GM23338 (cell line): ENCODE data around the gene PPBP. TPM values are rescaled to one million over a fixed set of nuclear protein-coding genes. Genes with fewer than 3 reads are reported as not detected.

ENCODE experiments used
- ATAC-seq: fragments of 200-7000 bp; cut with Tn5 transposase; 3 replicates; pipeline ENCODE4 v1.9.1; 2020
- DNase-seq: peaks from one replicate; pipeline ENCODE4 v3.0.0-alpha.2; 2015; ENCODE audit warnings: low spot score
- H2AFZ ChIP-seq: fragments of 200-600 bp; sonication (generic); 2 replicates; pipeline ENCODE4 v1.8.0; 2016; ENCODE audit warnings: antibody characterized with exemption, mild to moderate bottlenecking, moderate library complexity
- H3F3A ChIP-seq: fragments of 200-600 bp; sonication (generic); replicated peaks from 2 replicates; pipeline ENCODE4 v1.8.0; 2017; ENCODE audit warnings: antibody characterized with exemption, mixed run types, low read depth
- H3K27ac ChIP-seq: fragments of 200-600 bp; sonication (generic); 2 replicates; pipeline ENCODE4 v1.6.1; 2016; ENCODE audit warnings: low read depth
- H3K27me3 ChIP-seq: fragments of 200-600 bp; sonication (generic); 2 replicates; pipeline ENCODE4 v1.8.0; 2016; ENCODE audit warnings: mild to moderate bottlenecking, mixed run types, moderate library complexity; ENCODE audit not compliant: insufficient read depth
- H3K36me3 ChIP-seq: fragments of 200-600 bp; sonication (generic); 2 replicates; pipeline ENCODE4 v1.8.0; 2016; ENCODE audit warnings: mild to moderate bottlenecking; ENCODE audit not compliant: insufficient read depth
- H3K4me1 ChIP-seq: fragments of 200-600 bp; sonication (generic); 2 replicates; pipeline ENCODE4 v1.8.0; 2016; ENCODE audit warnings: mild to moderate bottlenecking, moderate library complexity; ENCODE audit not compliant: insufficient read depth
- H3K4me2 ChIP-seq: fragments of 200-600 bp; sonication (generic); 2 replicates; pipeline ENCODE4 v1.7.1; 2017; ENCODE audit warnings: mixed run types
- H3K4me3 ChIP-seq: fragments of 200-600 bp; sonication (generic); 2 replicates; pipeline ENCODE4 v1.6.1; 2016; ENCODE audit warnings: mixed run types
- H3K79me2 ChIP-seq: fragments of 200-600 bp; sonication (generic); replicated peaks from 2 replicates; pipeline ENCODE4 v1.8.0; 2017; ENCODE audit warnings: mild to moderate bottlenecking; ENCODE audit not compliant: insufficient read depth
- H3K9me2 ChIP-seq: fragments of 200-600 bp; sonication (generic); 2 replicates; pipeline ENCODE4 v1.8.0; 2017; ENCODE audit not compliant: insufficient read depth
- H4K20me1 ChIP-seq: fragments of 200-600 bp; sonication (generic); replicated peaks from 2 replicates; pipeline ENCODE4 v1.8.0; 2017; ENCODE audit warnings: mild to moderate bottlenecking; ENCODE audit not compliant: insufficient read depth
- H3K27ac Mint-ChIP-seq: 2 replicates; pipeline ENCODE4 v1.8.0; 2020; ENCODE audit warnings: inconsistent platforms, mild to moderate bottlenecking, moderate library complexity, mixed read lengths
- H3K27me3 Mint-ChIP-seq: 3 replicates; pipeline ENCODE4 v1.8.0; 2022; ENCODE audit warnings: low read depth, mild to moderate bottlenecking, moderate library complexity, mixed read lengths, inconsistent platforms; ENCODE audit not compliant: insufficient read depth, poor library complexity
- H3K36me3 Mint-ChIP-seq: 3 replicates; pipeline ENCODE4 v1.8.0; 2021; ENCODE audit warnings: low read depth, mild to moderate bottlenecking, inconsistent platforms, moderate library complexity, mixed read lengths
- H3K4me1 Mint-ChIP-seq: 3 replicates; pipeline ENCODE4 v1.8.0; 2020; ENCODE audit warnings: mild to moderate bottlenecking, inconsistent platforms, mixed read lengths
- H3K4me3 Mint-ChIP-seq: 3 replicates; pipeline ENCODE4 v1.8.0; 2021; ENCODE audit warnings: moderate library complexity, mild to moderate bottlenecking, inconsistent platforms, mixed read lengths
- H3K9me3 Mint-ChIP-seq: 3 replicates; pipeline ENCODE4 v1.8.0; 2020; ENCODE audit warnings: moderate library complexity, mild to moderate bottlenecking, inconsistent platforms, mixed read lengths
- CREB1 ChIP-seq: fragments of 250-450 bp; sonication (Bioruptor Pico); IDR thresholded peaks from 2 replicates; pipeline ENCODE4 v1.5.0; 2020; ENCODE audit warnings: low read depth, mild to moderate bottlenecking, moderate library complexity
- EZH2 ChIP-seq: fragments of 200-600 bp; sonication (generic); IDR thresholded peaks from one replicate; pipeline ENCODE4 v1.8.0; 2017; ENCODE audit warnings: antibody characterized with exemption, mild to moderate bottlenecking, low read depth; ENCODE audit not compliant: unreplicated experiment
- EZH2phosphoT487 ChIP-seq: fragments of 200-600 bp; sonication (generic); IDR thresholded peaks from one replicate; pipeline ENCODE4 v1.8.1; 2018; ENCODE audit warnings: antibody characterized with exemption; ENCODE audit not compliant: unreplicated experiment
- JUNB ChIP-seq: IDR thresholded peaks from one replicate; pipeline ENCODE4 v1.6.1; 2016; ENCODE audit warnings: antibody characterized with exemption; ENCODE audit not compliant: unreplicated experiment
- POLR2AphosphoS5 ChIP-seq: IDR thresholded peaks from 2 replicates; pipeline ENCODE4 v1.6.1; 2016; ENCODE audit warnings: antibody characterized with exemption, low read depth
- REST ChIP-seq: IDR thresholded peaks from one replicate; pipeline ENCODE4 v1.6.1; 2018; ENCODE audit warnings: antibody characterized with exemption; ENCODE audit not compliant: unreplicated experiment
- STAT1 ChIP-seq: IDR thresholded peaks from one replicate; pipeline ENCODE4 v1.6.1; 2016; ENCODE audit warnings: antibody characterized with exemption; ENCODE audit not compliant: unreplicated experiment
- ZNF114 ChIP-seq: fragments of 250-450 bp; sonication (Bioruptor Pico); IDR thresholded peaks from 2 replicates; pipeline ENCODE4 v1.5.0; 2020; ENCODE audit warnings: mild to moderate bottlenecking, moderate library complexity
- ZNF331 ChIP-seq: fragments of 250-450 bp; sonication (Bioruptor Pico); IDR thresholded peaks from 2 replicates; pipeline ENCODE4 v1.5.0; 2020; ENCODE audit warnings: low read depth, mild to moderate bottlenecking, moderate library complexity
- polyA plus RNA-seq: library from polyadenylated mRNA; unstranded; fragments of >200 nt; fragmentation: Nextera tagmentation; extraction: Ambion mirVana; gene quantifications from 2 replicates; pipeline ENCODE4 v1.2.1, GENCODE V29; 2016
- total RNA-seq: library from RNA; depleted of rRNA; stranded (reverse); fragments of >200 nt; shearing (Covaris generic); gene quantifications from 2 replicates; pipeline ENCODE4 v1.2.3, GENCODE V29; 2014
- TF ChIP-seq, protein P1 (sequence below), 2 experiments: fragments of 200-600 bp in 1 of 2; sonication (generic) in 1 of 2; conservative IDR thresholded peaks; 2 replicates each; pipeline versions ENCODE4 v1.5.1 to v1.6.1; 2016 to 2017; ENCODE audit warnings: antibody characterized with exemption in 2 of 2, low read depth in 2 of 2, mild to moderate bottlenecking in 2 of 2, moderate library complexity in 1 of 2
- TF ChIP-seq, protein P2 (sequence below): IDR thresholded peaks from 2 replicates; pipeline ENCODE4 v1.6.1; 2016; ENCODE audit warnings: antibody characterized with exemption

Gene PPBP
- total and polyA plus RNA-seq, 2 experiments from 2014 or later = 0.35 to 0.50 TPM

- no peaks in the 10 kb centered on the region for H3K9me2 ChIP-seq
- Mint-ChIP-seq H3K36me3 (no peaks in the 10 kb centered on the region; the same call in 2 of the 3 replicates), H3K4me3 (no peak overlapping the region), H3K27ac (no peak overlapping the region), H3K4me1 (peaks cover 13% of the 10 kb centered on the region; the same call in 2 of the 3 replicates), H3K9me3 (no peaks in the 10 kb centered on the region), H3K27me3 (no peaks in the 10 kb centered on the region)
- H3F3A ChIP-seq = no peaks in the 10 kb centered on the region
- peaks cover 11% of the 10 kb centered on the region; the same call in 1 of the 2 replicates for H3K4me1 ChIP-seq
- no peak overlapping the region for H3K4me3 ChIP-seq
- no peak overlapping the region for H3K27ac ChIP-seq
- no peak for TF ChIP-seq EZH2
- TF ChIP-seq ZNF114 = no peak
- TF ChIP-seq POLR2AphosphoS5 = no peak
- TF ChIP-seq ZNF331 (CRISPR knock-in tag) = no peak
- TF ChIP-seq JUNB = no peak
- TF ChIP-seq, protein P1, sequence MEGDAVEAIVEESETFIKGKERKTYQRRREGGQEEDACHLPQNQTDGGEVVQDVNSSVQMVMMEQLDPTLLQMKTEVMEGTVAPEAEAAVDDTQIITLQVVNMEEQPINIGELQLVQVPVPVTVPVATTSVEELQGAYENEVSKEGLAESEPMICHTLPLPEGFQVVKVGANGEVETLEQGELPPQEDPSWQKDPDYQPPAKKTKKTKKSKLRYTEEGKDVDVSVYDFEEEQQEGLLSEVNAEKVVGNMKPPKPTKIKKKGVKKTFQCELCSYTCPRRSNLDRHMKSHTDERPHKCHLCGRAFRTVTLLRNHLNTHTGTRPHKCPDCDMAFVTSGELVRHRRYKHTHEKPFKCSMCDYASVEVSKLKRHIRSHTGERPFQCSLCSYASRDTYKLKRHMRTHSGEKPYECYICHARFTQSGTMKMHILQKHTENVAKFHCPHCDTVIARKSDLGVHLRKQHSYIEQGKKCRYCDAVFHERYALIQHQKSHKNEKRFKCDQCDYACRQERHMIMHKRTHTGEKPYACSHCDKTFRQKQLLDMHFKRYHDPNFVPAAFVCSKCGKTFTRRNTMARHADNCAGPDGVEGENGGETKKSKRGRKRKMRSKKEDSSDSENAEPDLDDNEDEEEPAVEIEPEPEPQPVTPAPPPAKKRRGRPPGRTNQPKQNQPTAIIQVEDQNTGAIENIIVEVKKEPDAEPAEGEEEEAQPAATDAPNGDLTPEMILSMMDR (conservative IDR thresholded peaks at IDR 0.05; ENCODE audit: low read depth in 2 of 2) = no peak
- TF ChIP-seq STAT1 = no peak
- TF ChIP-seq EZH2phosphoT487 = no peak
- TF ChIP-seq, protein P2, sequence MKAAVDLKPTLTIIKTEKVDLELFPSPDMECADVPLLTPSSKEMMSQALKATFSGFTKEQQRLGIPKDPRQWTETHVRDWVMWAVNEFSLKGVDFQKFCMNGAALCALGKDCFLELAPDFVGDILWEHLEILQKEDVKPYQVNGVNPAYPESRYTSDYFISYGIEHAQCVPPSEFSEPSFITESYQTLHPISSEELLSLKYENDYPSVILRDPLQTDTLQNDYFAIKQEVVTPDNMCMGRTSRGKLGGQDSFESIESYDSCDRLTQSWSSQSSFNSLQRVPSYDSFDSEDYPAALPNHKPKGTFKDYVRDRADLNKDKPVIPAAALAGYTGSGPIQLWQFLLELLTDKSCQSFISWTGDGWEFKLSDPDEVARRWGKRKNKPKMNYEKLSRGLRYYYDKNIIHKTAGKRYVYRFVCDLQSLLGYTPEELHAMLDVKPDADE = no peak
- H2AFZ ChIP-seq = no peak overlapping the region
- ATAC-seq = no peak
- no peaks in the 10 kb centered on the region for H3K79me2 ChIP-seq
- H4K20me1 ChIP-seq = no peaks in the 10 kb centered on the region
- H3K27me3 ChIP-seq = no peaks in the 10 kb centered on the region
- no peak for DNase-seq
- no peak overlapping the region for H3K4me2 ChIP-seq
- no peaks in the 10 kb centered on the region for H3K36me3 ChIP-seq
Measured at GRCh38 chr4:74031576-74031975, 43.6 kb upstream of the PPBP start.

- no peaks in the 10 kb centered on the region for H3K27me3 ChIP-seq
- ATAC-seq = no peak
- Mint-ChIP-seq H3K4me3 (no peak overlapping the region), H3K4me1 (0 out of 3 replicates have a peak, but pooled peaks cover 2% of the 10 kb centered on the region), H3K27me3 (no peaks in the 10 kb centered on the region), H3K27ac (no peak overlapping the region), H3K9me3 (no peaks in the 10 kb centered on the region), H3K36me3 (no peaks in the 10 kb centered on the region)
- no peaks in the 10 kb centered on the region for H3K9me2 ChIP-seq
- no peaks in the 10 kb centered on the region for H3K36me3 ChIP-seq
- no peak overlapping the region for H3K27ac ChIP-seq
- H3K4me1 ChIP-seq = no peaks in the 10 kb centered on the region
- H3K4me3 ChIP-seq = no peak overlapping the region
- H3K79me2 ChIP-seq = no peaks in the 10 kb centered on the region
- H3K4me2 ChIP-seq = no peak overlapping the region
- no peaks in the 10 kb centered on the region for H4K20me1 ChIP-seq
- no peak for DNase-seq
- no peak overlapping the region for H2AFZ ChIP-seq
- H3F3A ChIP-seq = no peaks in the 10 kb centered on the region
- TF ChIP-seq, protein P1 (conservative IDR thresholded peaks at IDR 0.05; ENCODE audit: low read depth in 2 of 2) = no peak
- no peak for TF ChIP-seq CREB1 (CRISPR knock-in tag)
- no peak for TF ChIP-seq STAT1
- no peak for TF ChIP-seq POLR2AphosphoS5
- TF ChIP-seq REST = no peak
- TF ChIP-seq ZNF331 (CRISPR knock-in tag) = no peak
Measured at GRCh38 chr4:74030285-74030684, 42.3 kb upstream of the PPBP start.
